Prostate gland (tissue), 2 donors: ENCODE measurements around the gene NPTXR. TPM values are rescaled to one million over a fixed set of nuclear protein-coding genes. Genes with fewer than 3 reads are reported as not detected.

Experiments used
- DNase-seq: peaks from one replicate; pipeline ENCODE4 v3.0.0-alpha.2; 2019; ENCODE audit warnings: low spot score
- H3K27ac ChIP-seq, 2 donors: fragments of 200-600 bp; sonication (generic); 2 replicates each; pipeline ENCODE4 v1.5.1; 2017 to 2019
- H3K27me3 ChIP-seq: fragments of 200-600 bp; sonication (generic); replicated peaks from 2 replicates; pipeline ENCODE4 v1.5.1; 2019; ENCODE audit not compliant: insufficient read depth
- H3K36me3 ChIP-seq, 2 donors: fragments of 200-600 bp; sonication (generic); 1 replicate in 1 of 2; 2 replicates in 1 of 2; pipeline versions ENCODE4 v1.5.1 to v1.8.1; 2017 to 2019
- H3K4me1 ChIP-seq: fragments of 200-600 bp; sonication (generic); replicated peaks from 2 replicates; pipeline ENCODE4 v1.5.1; 2019
- H3K4me3 ChIP-seq, 2 donors: fragments of 200-600 bp; sonication (generic); 2 replicates each; pipeline ENCODE4 v1.5.1; 2017 to 2019
- H3K9me3 ChIP-seq: fragments of 200-600 bp; sonication (generic); 2 replicates; pipeline ENCODE4 v1.5.1; 2017
- CTCF ChIP-seq, 4 experiments: fragments of 200-600 bp in 2 of 4; fragments of 450-650 bp in 2 of 4; sonication (generic) in 2 of 4; IDR thresholded peaks; 1 replicate in 3 of 4; 2 replicates in 1 of 4; pipeline ENCODE4 v1.5.1; 2016 to 2019; ENCODE audit warnings: antibody characterized with exemption in 4 of 4, mild to moderate bottlenecking in 2 of 4, moderate library complexity in 2 of 4
- POLR2A ChIP-seq: fragments of 450-650 bp; IDR thresholded peaks from one replicate; pipeline ENCODE4 v1.6.1; 2016; ENCODE audit warnings: antibody characterized with exemption, mild to moderate bottlenecking
- POLR2AphosphoS5 ChIP-seq: sonication (generic); formaldehyde crosslinking; IDR thresholded peaks from one replicate; pipeline ENCODE4 v1.6.1; 2017; ENCODE audit warnings: antibody characterized with exemption
- WGBS: methylation state at CpG from one replicate; pipeline ENCODE4 v1.1.5; 2018; 5-methylcytosine and 5-hydroxymethylcytosine counted together
- intact Hi-C: fragments of 100-400 bp; cut with DNase I; formaldehyde crosslinking; loops from one replicate; pipeline ENCODE4 v1.14.2; 2022
- total RNA-seq, 2 donors: library from RNA; depleted of rRNA; stranded (reverse); fragments of >200 nt; gene quantifications; one replicate each; pipeline ENCODE4 v1.1.0, GENCODE V29; 2016

NPTXR gene
- total RNA-seq, 2 donors from 2014 or later, result 12.6 to 36.2 TPM

DNA sequence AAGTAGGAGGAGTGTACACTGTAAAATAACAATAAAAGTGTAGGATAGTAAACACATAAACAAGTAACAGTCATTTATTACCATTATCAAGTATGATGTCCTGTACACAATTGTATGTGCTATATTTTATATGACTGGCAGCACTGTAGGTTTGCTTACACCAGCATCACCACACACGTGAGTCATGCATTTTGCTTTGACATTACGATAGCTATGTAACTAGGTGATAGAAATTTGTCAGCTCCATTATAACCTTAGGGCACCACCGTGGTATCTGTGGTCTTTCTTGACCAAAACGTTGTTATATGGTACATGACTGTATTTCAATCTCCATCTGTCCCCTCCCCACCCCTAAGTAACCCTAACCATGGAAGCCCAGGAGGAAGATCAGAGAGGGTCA, 51.0 kb downstream of the NPTXR start:
- Histone ChIP-seq H3K27me3 (no peaks in the 10 kb centered on the region), H3K9me3 (no peaks in the 10 kb centered on the region), H3K4me1 (no peaks in the 10 kb centered on the region), H3K36me3 (no peaks in the 10 kb centered on the region), H3K27ac (no peak overlapping the region), H3K4me3 (peak overlapping the region in 1 of 2 donors; percentile 76)
- 63% methylated on average over 4 of the region's 4 CpGs for WGBS
- TF ChIP-seq POLR2AphosphoS5 (no peak), POLR2A (no peak), CTCF (IDR thresholded peaks at IDR 0.05) (no peak)
- intact Hi-C loops, result loop anchor here (5.0 kb wide), 1 partner anchor 36 kb away; the partner anchor contains the start of gene SUN2
- DNase-seq, result no peak

DNA sequence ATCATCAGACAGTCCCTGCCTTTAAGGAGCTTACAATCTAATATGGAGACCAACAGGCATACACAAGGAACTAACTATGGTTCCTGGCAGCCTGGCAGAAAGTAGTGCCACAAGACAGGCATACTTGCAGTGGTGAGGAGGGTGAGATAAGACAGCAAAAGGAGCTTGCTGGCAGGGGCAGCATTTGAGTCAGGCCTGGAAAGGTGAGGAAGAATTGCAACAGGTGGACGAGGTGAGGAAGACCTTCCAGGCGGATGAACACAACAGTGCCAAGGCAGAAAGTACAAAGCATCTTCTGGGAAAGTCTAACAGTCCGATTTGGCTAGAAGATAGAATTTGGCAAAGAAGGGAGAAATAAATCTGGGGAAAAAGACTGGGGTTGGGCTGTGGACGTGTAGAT, 54.2 kb downstream of the NPTXR start:
- Histone ChIP-seq H3K4me3 (no peak overlapping the region), H3K4me1 (no peaks in the 10 kb centered on the region), H3K36me3 (no peaks in the 10 kb centered on the region), H3K27ac (no peak overlapping the region), H3K9me3 (no peaks in the 10 kb centered on the region), H3K27me3 (no peaks in the 10 kb centered on the region)
- 94% methylated on average over 4 of the region's 4 CpGs for WGBS
- TF ChIP-seq POLR2A (no peak), CTCF (IDR thresholded peaks at IDR 0.05) (no peak), POLR2AphosphoS5 (no peak)
- intact Hi-C loops, result loop anchor here (5.0 kb wide), 1 partner anchor 32 kb away; the partner anchor contains the start of gene SUN2
- DNase-seq, result no peak

GRCh38 chr22:38788846-38789245, 55.0 kb downstream of the NPTXR start:
- WGBS, result 57% methylated on average over 6 of the region's 6 CpGs
- intact Hi-C loops, result no loop called here

DNA sequence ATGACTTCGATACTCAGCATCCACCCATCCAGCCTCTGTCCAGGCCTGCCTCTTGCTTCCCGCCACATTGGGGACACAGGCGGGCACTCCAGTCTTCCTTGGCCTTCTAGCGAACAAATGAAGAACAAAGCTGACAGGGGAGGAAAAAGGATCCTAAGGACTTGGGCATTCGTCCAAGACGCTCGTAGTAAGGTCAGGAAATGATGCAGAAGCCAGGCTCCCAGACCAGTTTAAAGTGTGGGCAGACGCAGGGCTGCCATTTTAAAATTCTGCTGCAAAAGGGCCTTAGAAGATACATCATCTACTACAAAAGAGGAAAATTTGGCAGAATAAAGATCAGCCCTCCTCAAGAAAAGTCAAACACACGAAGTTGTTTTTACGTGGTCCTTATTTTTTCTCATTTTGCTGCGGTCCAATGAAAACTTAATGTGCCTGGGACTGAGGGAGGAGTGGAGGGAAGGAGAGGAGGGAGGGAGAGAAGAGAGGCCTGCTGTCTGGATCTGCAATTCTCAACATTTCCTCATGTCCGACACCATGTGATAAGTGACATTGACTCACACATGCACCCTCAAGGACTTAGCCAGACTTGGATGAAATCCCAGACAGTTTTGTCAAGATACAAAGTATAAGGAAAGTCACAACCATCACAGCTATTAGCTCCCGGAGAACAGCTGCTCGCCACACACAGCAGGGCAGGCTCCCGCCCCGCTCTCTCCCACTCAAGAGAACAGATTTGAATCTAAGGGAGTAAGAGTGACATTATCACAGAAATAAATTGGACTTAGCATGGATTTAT, 55.6 kb downstream of the NPTXR start:
- WGBS, result 44% methylated on average over 16 of the region's 16 CpGs
- intact Hi-C loops, result no loop called here
- no peaks in the 10 kb centered on the region for H3K9me3 ChIP-seq
- no peak for DNase-seq
- TF ChIP-seq POLR2AphosphoS5 (peak; percentile 9), POLR2A (no peak), CTCF (IDR thresholded peaks at IDR 0.05) (no peak)
- H3K36me3 ChIP-seq, result no peaks in the 10 kb centered on the region
- H3K27me3 ChIP-seq, result no peaks in the 10 kb centered on the region
- H3K27ac ChIP-seq, result peak overlapping the region in 1 of 2 donors; percentile 2
- H3K4me1 ChIP-seq, result no peaks in the 10 kb centered on the region
- H3K4me3 ChIP-seq, result no peak overlapping the region

More at GRCh38 chr22:38788846-38789245, 55.0 kb downstream of the NPTXR start:
- no peak for DNase-seq
- Histone ChIP-seq H3K27me3 (no peaks in the 10 kb centered on the region), H3K36me3 (no peaks in the 10 kb centered on the region), H3K4me3 (no peak overlapping the region), H3K27ac (no peak overlapping the region), H3K4me1 (no peaks in the 10 kb centered on the region), H3K9me3 (no peaks in the 10 kb centered on the region)
- no peak for TF ChIP-seq CTCF (IDR thresholded peaks at IDR 0.05)
- no peak for TF ChIP-seq POLR2AphosphoS5
- TF ChIP-seq POLR2A, result no peak

DNA sequence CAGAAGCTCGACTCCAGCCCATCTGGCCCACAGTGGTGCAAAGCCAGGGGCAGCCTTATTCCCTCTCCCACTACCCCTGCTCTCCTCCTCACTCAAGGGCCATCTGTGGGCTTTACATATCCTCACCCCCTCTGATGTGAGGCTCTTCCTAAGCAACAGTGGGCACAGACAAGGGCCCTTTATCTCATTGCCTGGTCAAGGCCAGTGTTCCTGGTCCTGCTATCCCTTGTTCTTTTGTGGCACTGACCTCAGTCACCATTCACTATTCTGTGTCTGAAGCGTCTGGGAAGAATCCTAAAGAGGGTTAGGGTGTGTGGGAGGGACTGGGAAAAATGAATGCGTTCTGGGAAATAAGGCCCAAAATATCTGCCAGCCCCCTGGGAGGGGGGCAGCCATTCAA, 57.2 kb downstream of the NPTXR start:
- 90% methylated on average over 3 of the region's 3 CpGs for WGBS

More for the DNA sequence above, 57.2 kb downstream of the NPTXR start:
- no peak overlapping the region for H3K4me3 ChIP-seq
- no peak overlapping the region for H3K27ac ChIP-seq
- no peak for DNase-seq
- TF ChIP-seq POLR2AphosphoS5 (no peak), CTCF (IDR thresholded peaks at IDR 0.05) (no peak), POLR2A (no peak)
- no peaks in the 10 kb centered on the region for H3K36me3 ChIP-seq
- H3K9me3 ChIP-seq, result no peaks in the 10 kb centered on the region
- no peaks in the 10 kb centered on the region for H3K4me1 ChIP-seq
- intact Hi-C loops, result no loop called here
- no peaks in the 10 kb centered on the region for H3K27me3 ChIP-seq
